ENCODE data around the gene RNF31. TPM values are rescaled to one million over a fixed set of nuclear protein-coding genes. Genes with fewer than 3 reads are reported as not detected.

The RNF31 gene
- total and polyA plus RNA-seq, 2 of the 13 experiments (the other 11 are each of a cell fraction or from before 2014, with no cell fraction given), result 48.2 to 86.8 TPM

- TF ChIP-seq ZBTB39 (CRISPR knock-in tag; IDR thresholded peaks at IDR 0.05) (no peak), ATF2 (CRISPR knock-in tag; IDR thresholded peaks at IDR 0.05) (no peak), AGO2 (optimal IDR thresholded peaks at IDR 0.05; ENCODE audit: low read depth, low read length) (peak; percentile 72), ZNF326 (CRISPR knock-in tag; IDR thresholded peaks at IDR 0.05; ENCODE audit: borderline replicate concordance) (no peak), MAFK (conservative IDR thresholded peaks at IDR 0.05 in 1 of 2, IDR thresholded peaks at IDR 0.05 in 1 of 2; ENCODE audit: low read length in 2 of 2) (no peak), FOXK2 (IDR thresholded peaks at IDR 0.05) (no peak), RBM39 (IDR thresholded peaks at IDR 0.05; ENCODE audit: low read depth, low read length, poor library complexity, severe bottlenecking) (no peak), ZKSCAN5 (CRISPR knock-in tag; IDR thresholded peaks at IDR 0.05) (0 out of 2 replicates have a peak, but pooled peaks have one; percentile 50), ZNF850 (CRISPR knock-in tag; conservative IDR thresholded peaks at IDR 0.05) (no peak), GFI1 (CRISPR knock-in tag; IDR thresholded peaks at IDR 0.05; ENCODE audit: borderline replicate concordance) (no peak), ZXDC (CRISPR knock-in tag; IDR thresholded peaks at IDR 0.05) (no peak), ZNF138 (CRISPR knock-in tag; IDR thresholded peaks at IDR 0.05; ENCODE audit: low read depth) (no peak; the same call in 1 of the 2 replicates), GTF2F1 (IDR thresholded peaks at IDR 0.05; ENCODE audit: low read length) (no peak), ZNF124 (CRISPR knock-in tag; IDR thresholded peaks at IDR 0.05) (no peak), ATF6 (CRISPR knock-in tag; conservative IDR thresholded peaks at IDR 0.05) (no peak), MED8 (CRISPR knock-in tag; IDR thresholded peaks at IDR 0.05; ENCODE audit: insufficient replicate concordance) (peak; percentile 84), TEAD2 (CRISPR knock-in tag; IDR thresholded peaks at IDR 0.05) (no peak), RBFOX2 (IDR thresholded peaks at IDR 0.05; ENCODE audit: low read depth, low read length) (peak; percentile 44), ZNF773 (CRISPR knock-in tag; IDR thresholded peaks at IDR 0.05; ENCODE audit: borderline replicate concordance) (no peak; the same call in 1 of the 2 replicates), KDM3A (CRISPR knock-in tag; IDR thresholded peaks at IDR 0.05; ENCODE audit: low read depth) (no peak), THAP11 (CRISPR knock-in tag; IDR thresholded peaks at IDR 0.05) (no peak), ZNF670 (CRISPR knock-in tag; IDR thresholded peaks at IDR 0.05; ENCODE audit: borderline replicate concordance) (no peak), ZNF251 (CRISPR knock-in tag; IDR thresholded peaks at IDR 0.05) (peak; percentile 94)
Measured at GRCh38 chr14:24147761-24148428, 597 bp downstream of the RNF31 start (continued).

Measured in HepG2 (cell line).